Ramos (cell line): ENCODE results near the gene MALAT1.

Experiments
- in situ Hi-C: fragments of 300-500 bp; cut with MboI; formaldehyde crosslinking; loops from one replicate; pipeline ENCODE4 v1.14.3; 2022; ENCODE audit warnings: low sequenced_read_pairs; ENCODE audit not compliant: unreplicated experiment

The MALAT1 gene

GRCh38 chr11:65536412-65537295 is 37.8 kb downstream of the MALAT1 start:
- in situ Hi-C loops: no loop called here

GRCh38 chr11:65537296-65537597 is 38.4 kb downstream of the MALAT1 start:
- in situ Hi-C loops: no loop called here

DNA sequence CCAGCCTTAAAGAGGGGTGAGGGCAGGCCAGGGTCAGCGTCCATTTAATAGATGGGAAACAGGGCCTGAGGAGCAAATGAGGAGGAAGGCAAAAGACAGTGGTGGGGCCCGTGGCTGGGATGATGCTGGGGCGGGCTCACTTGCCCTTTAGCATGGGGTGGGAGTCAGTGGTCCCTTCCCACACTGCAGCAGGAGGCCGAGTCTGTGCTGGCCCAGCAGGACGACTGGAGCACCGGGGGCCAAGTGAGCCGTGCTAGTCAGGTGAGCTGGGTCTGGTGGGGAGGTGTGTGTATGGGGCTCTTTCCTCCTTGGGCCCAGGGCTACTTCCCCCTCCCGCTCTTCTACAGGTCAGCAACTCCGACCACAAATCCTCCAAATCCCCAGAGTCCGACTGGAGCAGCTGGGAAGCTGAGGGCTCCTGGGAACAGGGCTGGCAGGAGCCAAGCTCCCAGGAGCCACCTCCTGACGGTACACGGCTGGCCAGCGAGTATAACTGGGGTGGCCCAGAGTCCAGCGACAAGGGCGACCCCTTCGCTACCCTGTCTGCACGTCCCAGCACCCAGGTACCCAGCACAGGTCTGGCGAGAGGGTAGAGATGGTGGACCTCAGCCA is 38.9 kb downstream of the MALAT1 start:
- in situ Hi-C loops: no loop called here

GRCh38 chr11:65538232-65538914 is 39.5 kb downstream of the MALAT1 start:
- in situ Hi-C loops: no loop called here

- in situ Hi-C loops: no loop called here
Observed at GRCh38 chr11:65538915-65539743, 40.3 kb downstream of the MALAT1 start.

DNA sequence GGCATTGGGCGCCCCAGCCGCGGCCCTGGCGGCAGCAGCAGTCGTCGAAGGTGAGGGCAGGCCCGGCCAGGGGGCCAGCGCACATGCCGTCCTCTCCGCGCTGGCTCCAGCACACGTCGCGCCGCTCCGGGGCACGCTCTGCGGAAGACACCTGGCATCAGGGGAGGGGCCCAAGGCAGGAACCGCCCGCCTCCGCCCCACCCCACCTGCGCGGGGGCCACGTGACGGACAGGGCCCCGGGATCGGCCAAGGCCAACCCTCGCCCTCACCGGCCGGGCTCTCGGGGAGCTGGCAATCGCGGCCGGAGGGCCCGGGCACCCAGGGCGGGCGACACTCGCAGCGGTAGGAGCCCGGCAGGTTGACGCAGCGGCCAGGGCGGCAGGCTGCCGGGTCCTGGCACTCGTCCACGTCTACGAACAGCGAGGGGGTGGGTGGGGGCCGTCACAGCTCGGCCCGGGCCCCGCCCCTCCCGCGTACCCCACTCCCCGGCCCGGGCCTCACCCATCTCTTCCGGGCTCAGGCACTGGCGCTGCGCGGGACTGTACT is 41.0 kb downstream of the MALAT1 start:
- in situ Hi-C loops: no loop called here

- in situ Hi-C loops: no loop called here
Observed at GRCh38 chr11:65540290-65541092, 41.6 kb downstream of the MALAT1 start.

- in situ Hi-C loops: no loop called here
Observed at GRCh38 chr11:65541093-65541982, 42.5 kb downstream of the MALAT1 start.

GRCh38 chr11:65542738-65543390 is 44.0 kb downstream of the MALAT1 start:
- in situ Hi-C loops: no loop called here

DNA sequence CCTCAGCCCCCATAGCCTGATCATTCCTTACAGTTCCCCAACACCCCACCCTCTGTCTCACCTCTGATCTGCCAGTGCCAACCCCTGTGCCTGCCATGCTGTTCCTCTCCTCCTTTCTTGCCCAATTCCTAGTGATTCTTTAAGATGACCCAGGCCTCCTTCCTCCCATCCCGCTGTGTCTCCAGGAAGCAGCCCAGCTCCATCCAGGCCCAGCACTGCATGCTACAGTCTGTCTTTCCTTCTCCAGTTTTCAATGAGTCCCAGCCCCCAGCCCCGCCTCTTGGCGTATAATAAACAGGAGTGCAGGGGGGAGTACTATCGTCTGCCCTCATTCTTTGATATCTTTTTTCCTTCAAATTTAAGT is 47.0 kb downstream of the MALAT1 start:
- in situ Hi-C loops: no loop called here

- in situ Hi-C loops: no loop called here
Observed at GRCh38 chr11:65546217-65546958, 47.5 kb downstream of the MALAT1 start.

DNA sequence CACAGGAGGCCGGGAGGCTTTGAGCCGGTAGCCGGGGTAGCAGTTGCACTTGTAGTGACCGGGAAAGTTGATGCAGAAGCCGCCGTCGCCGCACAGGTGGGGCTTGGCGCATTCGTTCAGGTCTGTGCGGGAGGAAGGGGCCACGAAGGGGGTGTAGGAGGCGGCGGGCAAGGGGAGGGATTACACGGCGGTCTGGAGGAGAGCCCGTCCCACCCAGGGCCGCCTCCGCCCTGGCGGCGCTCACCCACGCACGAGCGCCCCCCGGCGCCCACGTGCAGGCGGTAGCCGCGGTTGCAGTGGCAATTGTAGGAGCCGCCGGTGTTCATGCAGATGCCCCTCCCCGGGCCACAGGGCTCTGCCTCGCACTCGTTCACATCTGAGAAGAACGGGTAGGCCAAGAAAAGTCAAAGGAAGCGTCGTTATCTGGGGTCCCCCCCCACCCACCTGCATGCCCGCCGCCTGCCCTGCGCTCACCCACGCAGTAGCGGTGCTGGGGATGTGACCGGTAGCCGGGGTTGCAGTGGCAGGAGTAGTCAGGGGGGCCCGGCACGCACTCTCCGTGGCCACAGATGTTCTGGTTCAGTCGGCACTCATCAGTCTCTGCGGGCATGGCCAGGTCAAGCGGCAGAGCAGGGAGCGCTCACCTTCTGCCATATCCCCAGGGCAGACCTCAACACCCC is 48.7 kb downstream of the MALAT1 start:
- in situ Hi-C loops: no loop called here

GRCh38 chr11:65548395-65548794 is 49.5 kb downstream of the MALAT1 start:
- in situ Hi-C loops: no loop called here

DNA sequence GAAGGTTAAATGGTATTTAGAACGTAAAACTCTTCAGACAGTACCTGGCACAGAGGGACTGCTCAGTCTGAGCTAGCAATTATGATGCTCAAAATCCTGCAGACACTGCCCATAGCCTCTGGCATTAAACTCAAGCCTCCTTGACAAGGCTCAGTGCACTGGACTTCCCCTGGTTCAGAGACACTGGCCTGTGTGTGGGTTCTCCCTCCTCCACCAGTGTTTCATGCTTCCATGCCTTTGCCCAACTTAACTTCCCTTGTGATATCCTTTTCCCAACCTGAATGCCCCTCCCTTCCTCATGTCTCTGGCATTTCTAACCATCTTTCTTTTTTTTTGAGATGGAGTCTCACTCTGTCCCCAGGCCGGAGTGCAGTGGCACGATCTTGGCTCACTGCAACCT is 50.3 kb downstream of the MALAT1 start:
- in situ Hi-C loops: no loop called here

DNA sequence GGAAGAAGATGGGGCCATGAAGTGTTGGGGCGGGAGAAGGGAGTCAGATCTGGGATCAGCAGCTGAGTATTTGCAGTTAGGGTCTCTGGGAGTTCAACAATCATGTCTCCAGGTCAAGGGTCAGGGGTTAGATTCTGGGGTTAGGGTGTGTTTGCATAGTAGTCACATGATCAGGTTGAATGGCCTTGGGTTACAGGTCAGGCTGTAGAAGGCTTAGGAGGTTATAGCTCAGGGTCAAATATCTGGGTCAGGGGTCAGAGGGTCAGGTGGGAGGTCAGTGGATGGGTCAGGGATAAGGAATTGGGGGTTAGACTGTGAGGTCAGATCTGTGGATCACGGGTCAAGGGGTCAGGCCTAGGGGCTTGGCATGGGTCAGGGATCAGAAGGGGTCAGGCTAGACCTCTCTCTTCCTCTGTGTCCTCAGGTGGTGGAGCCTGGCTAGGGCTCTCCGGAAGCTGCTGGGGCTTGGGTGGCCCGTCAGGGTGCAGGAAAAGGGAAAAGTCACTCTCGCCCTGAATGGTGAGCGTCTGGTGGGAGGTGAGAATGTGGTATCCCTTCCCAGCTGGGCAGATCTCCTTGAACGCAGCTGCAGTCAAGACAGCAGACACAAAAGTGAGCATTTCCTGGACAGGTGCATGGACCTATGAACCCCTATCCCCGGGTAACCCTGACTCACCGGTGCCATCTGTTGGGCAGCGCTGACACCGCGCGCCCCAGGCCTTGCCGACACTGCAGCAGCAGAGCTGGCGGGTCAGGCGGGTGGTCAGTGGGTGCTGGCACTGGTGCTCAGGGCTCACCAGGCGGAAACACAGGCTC is 52.9 kb downstream of the MALAT1 start:
- in situ Hi-C loops: no loop called here

DNA sequence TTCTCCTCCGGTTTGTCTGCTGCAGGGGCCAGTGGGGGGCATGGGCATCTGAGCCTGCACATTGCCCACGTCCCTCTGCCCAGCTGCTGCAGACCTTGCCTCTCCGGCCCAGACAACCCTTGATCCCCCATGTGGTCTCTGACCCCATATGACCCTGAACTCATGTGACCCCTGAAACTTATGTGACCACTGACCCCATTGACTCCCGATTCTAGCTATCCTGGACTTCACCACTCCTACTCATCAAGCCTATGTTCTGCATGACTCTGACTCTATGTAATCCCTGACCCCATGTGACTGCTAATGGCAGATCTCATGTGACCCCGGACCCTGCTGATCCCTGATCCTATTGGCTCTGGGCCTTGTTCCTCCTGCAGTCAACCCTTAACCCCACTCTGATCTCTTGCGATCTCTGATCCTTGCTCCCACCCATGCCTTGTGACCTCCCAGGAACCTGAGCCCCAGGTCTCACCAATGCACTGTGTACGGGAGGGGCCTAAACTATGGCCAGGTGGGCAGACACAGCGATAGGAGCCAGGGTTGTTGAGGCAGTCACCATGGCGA is 53.6 kb downstream of the MALAT1 start:
- in situ Hi-C loops: no loop called here
